Inferior parietal cortex (tissue), 1 donor: ENCODE results near the gene PSKH1.

ENCODE experiments used
- DNase-seq: peaks from one replicate; pipeline ENCODE4 v3.0.0-alpha.2; 2016; ENCODE audit errors: extremely low spot score

The PSKH1 gene

GRCh38 chr16:67865318-67865717, 27.7 kb upstream of the PSKH1 start:
- no peak for DNase-seq

DNA sequence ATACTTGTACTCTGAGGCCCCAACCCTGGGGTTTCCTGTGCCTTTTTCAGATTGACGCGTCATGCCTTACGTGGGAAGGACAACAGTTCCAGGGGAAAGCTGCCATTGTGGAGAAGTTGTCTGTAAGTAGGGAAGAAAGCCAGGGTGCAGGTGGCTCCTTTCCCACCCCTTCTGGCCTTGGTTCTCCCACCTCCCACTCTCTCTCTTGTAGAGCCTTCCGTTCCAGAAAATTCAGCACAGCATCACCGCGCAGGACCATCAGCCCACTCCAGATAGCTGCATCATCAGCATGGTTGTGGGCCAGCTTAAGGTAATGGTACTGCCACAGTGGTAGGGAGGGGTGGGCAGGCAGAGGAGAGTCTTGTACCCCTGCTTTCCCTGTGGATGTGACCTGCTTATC, 24.8 kb upstream of the PSKH1 start:
- DNase-seq, result no peak

- no peak for DNase-seq
These were observed 23.4 kb upstream of the PSKH1 start for GRCh38 chr16:67869653-67870052.

DNA sequence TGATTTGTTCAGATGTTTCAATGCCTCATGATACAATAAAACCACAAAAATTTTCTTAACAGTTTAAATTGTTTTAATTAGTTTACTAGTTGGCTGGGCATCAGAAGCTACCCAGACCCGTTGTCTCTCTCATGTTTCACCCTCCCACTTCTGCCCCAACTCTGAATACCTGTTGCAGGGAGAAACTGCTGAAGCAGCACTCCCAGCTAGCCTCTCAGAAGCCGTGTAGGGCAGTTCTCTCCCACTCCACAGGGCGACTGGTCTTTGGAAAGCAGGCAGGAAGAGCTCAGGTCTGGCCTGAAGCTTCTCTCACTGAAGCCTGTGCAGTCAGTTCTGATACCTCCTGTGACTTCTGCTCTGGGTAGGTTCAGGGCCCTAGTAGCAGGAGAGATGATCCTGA, 21.8 kb upstream of the PSKH1 start:
- no peak for DNase-seq

- no peak for DNase-seq
These were observed 20.9 kb upstream of the PSKH1 start for GRCh38 chr16:67872131-67872630.

GRCh38 chr16:67872631-67873434, 20.2 kb upstream of the PSKH1 start, which contains the start of gene EDC4:
TSS of gene EDC4 (plus strand) at chr16:67873052. CDS start at chr16:67873262, 210 bp downstream.
- peak; percentile 80 for DNase-seq

DNA sequence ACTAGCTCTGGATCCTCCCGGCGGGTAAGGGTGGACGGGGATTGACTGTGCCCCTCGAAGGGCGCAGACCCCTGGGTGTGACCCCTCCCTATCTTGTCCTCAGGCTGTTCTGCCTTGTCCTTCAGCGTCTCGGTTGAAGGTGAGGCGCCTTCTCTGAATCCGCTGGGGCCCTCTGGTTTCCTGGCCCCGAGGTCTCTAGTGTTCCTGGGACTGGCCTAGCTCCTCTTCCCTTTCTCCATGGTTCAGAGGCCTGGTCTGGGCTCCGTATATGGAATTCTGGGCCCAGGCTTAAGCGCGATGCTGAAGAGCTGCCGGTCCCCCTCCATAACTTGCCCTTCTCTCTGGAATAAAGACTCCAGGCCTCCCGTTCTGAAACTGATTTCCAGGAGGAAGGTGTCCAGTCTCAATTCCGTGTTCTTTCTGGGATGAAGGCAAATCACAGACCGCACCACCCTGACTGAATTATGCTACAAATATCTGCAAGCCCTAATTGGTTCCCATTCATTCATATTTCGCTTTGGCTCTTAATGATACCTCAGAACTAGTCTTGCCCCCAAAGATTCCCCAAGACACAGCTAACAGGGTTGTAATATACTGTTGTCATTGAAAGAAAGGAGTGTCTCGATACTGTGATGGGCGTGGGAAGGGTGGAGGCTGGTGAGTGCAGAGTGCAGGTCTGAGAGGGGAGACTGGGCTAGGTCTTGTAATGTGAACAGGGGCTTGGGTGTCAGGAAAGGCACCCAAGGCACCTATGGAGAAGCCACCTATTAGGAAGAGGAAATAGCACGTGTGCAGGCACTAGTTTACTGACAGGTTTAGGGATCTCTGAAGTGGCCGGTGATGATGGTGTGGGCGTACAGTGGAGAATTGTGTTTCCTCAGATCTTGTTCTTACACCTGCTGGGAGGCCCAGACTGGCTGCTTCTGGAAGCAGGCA, 19.4 kb upstream of the PSKH1 start:
- DNase-seq, result no peak

- no peak for DNase-seq
These were observed 18.7 kb upstream of the PSKH1 start for GRCh38 chr16:67874372-67874771.

DNA sequence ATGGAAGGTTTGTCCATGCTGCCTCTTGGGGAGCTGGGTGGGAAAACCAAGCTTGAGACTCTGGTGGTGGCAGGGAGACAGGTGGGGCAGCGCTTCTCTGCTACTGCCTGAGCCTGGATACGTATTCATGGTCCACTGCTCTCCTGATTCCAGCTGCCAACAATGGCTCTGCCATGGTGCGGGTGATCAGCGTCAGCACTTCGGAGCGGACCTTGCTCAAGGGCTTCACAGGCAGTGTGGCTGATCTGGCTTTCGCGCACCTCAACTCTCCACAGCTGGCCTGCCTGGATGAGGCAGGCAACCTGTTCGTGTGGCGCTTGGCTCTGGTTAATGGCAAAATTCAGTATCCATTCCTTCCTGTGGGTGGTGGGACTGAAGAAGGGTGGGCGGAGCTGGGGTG, 16.0 kb upstream of the PSKH1 start:
- no peak for DNase-seq

DNA sequence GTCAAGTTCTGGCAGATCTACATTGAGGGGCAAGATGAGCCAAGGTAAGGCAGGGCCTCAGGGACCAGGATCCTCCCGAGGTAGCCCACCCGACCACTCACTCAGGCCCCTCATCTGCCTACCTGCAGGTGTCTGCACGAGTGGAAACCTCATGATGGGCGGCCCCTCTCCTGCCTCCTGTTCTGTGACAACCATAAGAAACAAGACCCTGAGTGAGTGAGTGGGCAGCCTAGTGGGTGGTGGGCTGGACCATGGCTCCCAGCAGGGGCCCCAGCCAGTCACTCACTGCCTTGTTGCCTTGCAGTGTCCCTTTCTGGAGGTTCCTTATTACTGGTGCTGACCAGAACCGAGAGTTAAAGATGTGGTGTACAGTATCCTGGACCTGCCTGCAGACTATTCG, 14.8 kb upstream of the PSKH1 start:
- DNase-seq, result no peak

DNA sequence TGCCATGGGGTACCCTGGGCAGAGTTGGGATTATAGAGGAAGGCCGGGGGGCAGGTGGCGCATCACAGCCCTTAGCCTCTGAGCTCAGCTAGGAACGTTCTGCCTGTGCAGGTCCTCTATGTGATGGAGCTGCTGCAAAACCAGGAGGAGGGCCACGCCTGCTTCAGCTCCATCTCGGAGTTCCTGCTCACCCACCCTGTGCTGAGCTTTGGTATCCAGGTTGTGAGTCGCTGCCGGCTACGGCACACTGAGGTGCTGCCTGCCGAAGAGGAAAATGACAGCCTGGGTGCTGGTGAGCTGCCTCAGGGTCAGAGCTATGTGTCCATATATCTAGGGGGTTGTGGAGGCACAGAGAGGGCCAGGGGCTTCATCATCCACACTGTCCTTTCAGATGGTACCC, 14.2 kb upstream of the PSKH1 start:
- no peak for DNase-seq

DNA sequence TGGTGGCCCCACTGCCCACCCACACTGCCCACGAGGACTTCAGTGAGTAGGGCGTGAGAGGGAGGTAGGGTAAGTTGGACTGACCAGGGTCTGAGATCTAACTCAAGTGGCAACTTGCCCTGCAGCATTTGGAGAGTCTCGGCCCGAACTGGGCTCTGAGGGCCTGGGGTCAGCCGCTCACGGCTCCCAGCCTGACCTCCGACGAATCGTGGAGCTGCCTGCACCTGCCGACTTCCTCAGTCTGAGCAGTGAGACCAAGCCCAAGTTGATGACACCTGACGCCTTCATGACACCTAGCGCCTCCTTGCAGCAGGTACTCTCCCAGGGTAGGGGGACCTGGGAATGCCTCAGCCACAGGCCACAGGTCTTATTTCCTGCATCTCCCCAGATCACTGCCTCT, 13.6 kb upstream of the PSKH1 start:
- no peak for DNase-seq

- DNase-seq, result no peak
These were observed 13.1 kb upstream of the PSKH1 start for GRCh38 chr16:67879936-67880335.

GRCh38 chr16:67880584-67880983, 12.5 kb upstream of the PSKH1 start:
- no peak for DNase-seq

DNA sequence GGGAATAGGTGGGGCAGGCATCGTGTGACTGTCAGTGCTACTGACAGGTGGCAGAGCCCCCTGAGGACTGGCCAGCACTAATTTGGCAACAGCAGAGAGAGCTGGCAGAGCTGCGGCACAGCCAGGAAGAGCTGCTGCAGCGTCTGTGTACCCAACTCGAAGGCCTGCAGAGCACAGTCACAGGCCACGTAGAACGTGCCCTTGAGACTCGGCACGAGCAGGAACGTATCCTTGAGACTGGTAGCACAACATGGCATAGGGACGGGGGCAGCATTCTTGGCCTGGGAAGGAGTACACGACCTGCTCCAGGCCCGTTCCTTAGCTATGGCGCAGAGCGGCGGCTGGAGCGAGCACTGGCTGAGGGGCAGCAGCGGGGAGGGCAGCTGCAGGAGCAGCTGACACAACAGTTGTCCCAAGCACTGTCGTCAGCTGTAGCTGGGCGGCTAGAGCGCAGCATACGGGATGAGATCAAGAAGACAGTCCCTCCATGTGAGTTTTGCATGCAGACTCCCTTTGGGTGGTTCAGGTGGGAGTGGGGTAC, 11.4 kb upstream of the PSKH1 start:
- peak; percentile 36 for DNase-seq

GRCh38 chr16:67882374-67883145, 10.5 kb upstream of the PSKH1 start:
- DNase-seq, result peak; percentile 79

DNA sequence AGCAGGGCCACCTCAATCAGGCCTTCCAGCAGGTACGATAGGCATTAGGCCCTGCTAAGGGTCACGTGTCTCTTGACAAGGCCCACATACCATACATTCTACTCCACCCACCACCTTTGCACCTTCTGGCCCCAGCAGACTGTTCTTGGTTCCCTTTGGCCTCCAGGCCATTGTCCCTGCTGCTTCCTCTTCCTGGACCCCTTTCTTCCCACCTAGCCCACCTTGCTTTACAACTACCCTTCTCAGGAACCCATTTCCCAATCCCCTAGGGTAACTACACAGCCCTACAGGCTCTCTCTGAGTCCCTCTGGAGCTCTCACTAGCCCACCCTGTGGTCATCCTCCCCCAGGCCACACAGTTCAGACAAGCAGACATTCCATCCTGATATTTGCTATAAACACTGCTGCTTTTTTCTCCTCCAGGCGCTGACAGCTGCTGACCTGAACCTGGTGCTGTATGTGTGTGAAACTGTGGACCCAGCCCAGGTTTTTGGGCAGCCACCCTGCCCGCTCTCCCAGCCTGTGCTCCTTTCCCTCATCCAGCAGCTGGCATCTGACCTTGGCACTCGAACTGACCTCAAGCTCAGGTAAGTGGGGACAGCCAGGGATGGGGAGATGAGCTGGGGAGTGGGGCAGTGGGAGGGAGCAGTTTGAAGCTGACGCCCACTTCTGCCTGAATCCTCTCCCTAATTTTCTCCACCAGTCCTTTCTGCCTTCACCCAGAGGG, 9.7 kb upstream of the PSKH1 start:
- no peak for DNase-seq

GRCh38 chr16:67883872-67884261, 9.2 kb upstream of the PSKH1 start:
- DNase-seq, result no peak

DNA sequence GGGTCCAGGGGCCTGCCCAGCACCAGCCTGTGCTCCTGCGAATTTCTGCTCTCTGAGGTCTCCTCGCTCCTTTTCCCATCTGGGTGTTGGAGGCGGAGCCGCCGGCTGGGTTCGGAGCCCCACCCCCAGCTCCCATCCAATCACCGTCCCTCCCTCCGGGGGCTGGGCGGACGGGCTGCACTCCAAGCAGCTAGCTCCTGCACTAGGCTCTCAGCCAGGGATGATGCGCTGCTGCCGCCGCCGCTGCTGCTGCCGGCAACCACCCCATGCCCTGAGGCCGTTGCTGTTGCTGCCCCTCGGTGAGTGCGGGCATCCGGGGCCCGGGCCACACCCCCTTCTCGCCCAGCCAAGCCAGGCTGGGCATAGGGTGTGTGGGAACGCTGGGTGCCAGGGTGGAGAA, 8.4 kb upstream of the PSKH1 start, which contains the start of gene NRN1L:
TSS of gene NRN1L (plus strand) at position 202 of the 400 bp plus-strand sequence. CDS start at position 221, 19 bp downstream.
- DNase-seq, result peak; percentile 83

- no peak for DNase-seq
These were observed 7.5 kb upstream of the PSKH1 start for GRCh38 chr16:67885545-67885944.

DNA sequence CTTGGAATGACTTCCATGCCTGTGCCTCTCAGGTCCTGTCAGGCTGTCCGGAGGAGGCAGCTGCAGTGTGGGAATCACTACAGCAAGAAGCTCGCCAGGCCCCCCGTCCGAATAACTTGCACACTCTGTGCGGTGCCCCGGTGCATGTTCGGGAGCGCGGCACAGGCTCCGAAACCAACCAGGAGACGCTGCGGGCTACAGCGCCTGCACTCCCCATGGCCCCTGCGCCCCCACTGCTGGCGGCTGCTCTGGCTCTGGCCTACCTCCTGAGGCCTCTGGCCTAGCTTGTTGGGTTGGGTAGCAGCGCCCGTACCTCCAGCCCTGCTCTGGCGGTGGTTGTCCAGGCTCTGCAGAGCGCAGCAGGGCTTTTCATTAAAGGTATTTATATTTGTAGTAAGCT, 7.1 kb upstream of the PSKH1 start:
- no peak for DNase-seq
